NAMALWA (cell line): ENCODE results near the gene NCK2.

Experiments used
- DNase-seq: peaks from one replicate; pipeline ENCODE4 v3.0.0-alpha.2; 2015; ENCODE audit warnings: low spot score

NCK2 gene

GRCh38 chr2:105736145-105736544 lies 8.6 kb upstream of the NCK2 start:
- DNase-seq = no peak

GRCh38 chr2:105737980-105738657 lies 6.6 kb upstream of the NCK2 start:
- DNase-seq = no peak

DNA sequence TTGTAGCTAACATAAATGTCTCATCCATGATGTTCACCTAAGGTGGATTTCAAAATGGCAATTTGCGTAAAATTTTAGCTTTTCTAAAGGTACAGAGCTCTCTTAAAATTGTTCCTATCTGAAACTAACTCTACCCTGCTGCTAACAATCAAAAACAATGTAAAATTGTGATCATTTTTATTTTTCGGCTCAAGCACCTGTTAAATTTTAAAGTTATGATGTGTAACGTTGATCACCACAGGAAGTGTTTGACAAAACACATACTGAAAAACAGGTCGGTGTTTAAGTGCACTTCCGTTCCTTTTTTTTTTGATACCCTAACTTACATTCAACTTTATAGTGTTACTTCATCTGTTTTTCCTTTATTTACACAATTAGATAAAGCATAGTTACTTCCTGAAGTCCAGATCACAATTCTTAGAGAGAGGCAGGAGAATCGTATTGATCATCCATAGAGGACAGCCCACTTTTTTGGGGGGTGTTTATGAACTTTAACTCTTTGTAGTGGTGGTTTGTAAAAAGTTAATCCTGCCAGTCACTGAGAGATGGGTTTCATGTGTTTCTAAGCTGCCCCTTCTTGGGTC lies 6.0 kb upstream of the NCK2 start:
- DNase-seq = no peak

GRCh38 chr2:105739426-105739825 lies 5.3 kb upstream of the NCK2 start:
- no peak for DNase-seq

DNA sequence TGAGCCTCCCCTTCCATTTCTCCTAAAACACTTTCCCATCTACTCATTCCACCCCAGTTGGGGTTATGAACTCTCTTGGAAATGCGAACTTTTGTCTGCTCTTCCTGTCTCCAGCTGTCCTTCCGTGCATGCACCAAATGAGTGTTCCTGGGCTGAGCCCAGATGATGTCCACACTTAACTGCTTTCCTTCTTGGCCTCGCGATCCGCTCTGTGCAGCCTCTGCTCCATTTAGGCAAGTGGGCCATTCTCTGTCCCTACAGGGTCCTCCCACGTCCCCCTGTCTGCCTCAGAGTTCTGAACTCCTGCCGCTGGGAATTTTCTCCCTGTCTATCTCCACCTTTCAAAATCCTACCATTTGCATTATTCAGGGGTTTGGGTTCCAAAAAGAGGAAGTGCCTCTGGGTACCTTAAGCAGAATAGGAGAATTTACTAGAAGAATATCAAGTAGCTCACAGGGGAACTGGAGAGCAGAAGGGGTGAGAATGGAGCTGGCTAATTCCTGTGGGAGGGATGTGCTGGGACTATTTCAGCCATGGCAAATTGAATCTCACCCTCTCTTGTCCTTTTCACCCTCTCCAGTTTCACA lies 4.7 kb upstream of the NCK2 start:
- no peak for DNase-seq

- DNase-seq = no peak
These were observed 3.5 kb upstream of the NCK2 start for GRCh38 chr2:105741174-105741573.

GRCh38 chr2:105741617-105742016 lies 3.1 kb upstream of the NCK2 start:
- DNase-seq = no peak

- peak; percentile 67 for DNase-seq
These were observed 412 bp upstream of the NCK2 start for GRCh38 chr2:105744091-105744908.

- DNase-seq = peak; percentile 28
These were observed 1.7 kb downstream of the NCK2 start for GRCh38 chr2:105746177-105747080.

DNA sequence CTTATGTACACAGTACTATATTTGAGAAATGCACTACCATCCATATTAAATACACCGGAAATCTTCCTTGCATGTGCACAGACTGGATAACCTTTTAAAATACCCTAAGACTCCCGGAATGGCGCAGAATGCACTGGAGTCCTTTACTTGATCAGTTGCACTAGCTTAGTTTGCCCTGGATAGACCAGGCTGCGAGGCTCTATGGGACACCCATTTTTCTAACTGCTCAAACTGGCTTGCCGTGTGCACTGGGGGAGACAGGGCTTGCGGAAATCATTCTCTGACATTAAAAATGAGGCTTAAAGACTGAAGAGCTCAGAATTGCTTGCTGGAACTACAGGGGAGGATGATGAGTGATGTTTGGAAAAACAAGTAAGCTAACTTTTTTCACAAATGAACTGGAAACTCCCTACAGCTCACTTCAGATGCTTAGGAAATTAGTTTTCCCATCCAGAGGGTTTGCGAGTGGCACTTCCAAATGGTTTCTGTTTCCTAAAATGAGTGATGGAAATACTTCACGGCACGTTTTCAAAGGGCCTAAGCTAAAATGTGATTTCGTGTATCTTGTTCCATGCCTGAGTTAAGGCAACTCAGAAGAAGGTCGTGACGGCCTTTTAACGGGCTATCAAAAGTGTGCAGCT lies 2.7 kb downstream of the NCK2 start:
- DNase-seq = no peak

DNA sequence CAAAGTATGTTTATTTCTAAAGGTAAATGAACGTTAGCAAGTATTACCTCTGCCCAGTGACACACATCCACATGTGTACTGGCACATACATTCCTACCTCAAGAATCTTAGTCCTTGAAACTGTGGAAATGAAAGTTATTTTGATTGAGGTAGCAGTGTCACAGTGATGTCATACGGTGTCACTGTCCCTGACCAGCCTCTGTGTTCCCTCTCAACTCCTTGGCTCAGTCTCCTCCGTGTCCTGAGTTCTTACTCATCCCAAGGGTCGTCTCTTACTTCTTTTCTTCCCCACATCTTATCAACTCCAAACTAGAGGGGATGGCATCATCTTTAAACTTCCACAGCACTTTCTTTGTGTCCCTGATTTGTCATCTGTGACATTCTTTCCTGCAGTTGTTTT lies 3.3 kb downstream of the NCK2 start:
- DNase-seq = no peak

DNA sequence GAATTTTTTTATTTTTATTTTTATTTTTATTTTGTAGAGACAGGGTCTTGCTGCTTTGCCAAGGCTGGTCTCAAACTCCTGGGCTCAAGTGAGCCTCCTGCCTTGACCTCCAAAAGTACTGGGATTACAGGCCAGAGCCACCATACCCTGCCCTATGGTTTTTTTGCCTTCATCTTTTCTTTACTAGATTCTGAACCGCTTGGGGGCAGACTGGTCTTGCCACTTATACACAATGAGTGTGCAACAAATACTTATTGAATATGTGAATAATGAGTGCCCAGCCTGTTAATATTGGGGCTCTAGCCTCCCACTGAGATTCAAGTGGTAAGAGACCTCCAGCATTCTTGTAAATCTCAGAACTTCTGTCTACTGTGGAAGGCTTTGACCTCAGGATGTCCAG lies 3.9 kb downstream of the NCK2 start:
- no peak for DNase-seq

- DNase-seq = no peak
These were observed 5.1 kb downstream of the NCK2 start for GRCh38 chr2:105749583-105750400.

GRCh38 chr2:105750735-105751134 lies 6.0 kb downstream of the NCK2 start:
- no peak for DNase-seq

DNA sequence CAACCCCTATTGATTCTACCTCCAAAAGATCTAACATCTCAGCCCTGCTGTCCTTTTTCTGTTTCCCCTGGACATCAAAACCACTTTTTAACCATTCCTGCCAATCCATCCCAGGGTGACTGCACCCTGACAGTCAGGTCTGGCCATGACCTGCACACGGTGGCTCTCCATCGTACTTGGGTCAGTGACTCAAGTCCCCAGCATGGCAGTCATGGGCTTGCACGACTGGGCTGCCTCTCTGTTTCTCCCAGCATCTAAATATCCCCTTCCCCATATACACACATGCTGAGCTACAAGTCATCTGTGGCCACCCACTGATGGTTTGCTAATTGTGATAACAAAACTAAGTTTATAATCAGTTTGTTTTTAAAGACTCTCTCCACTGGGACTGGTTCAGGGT lies 6.6 kb downstream of the NCK2 start:
- DNase-seq = no peak

GRCh38 chr2:105752691-105753358 lies 8.1 kb downstream of the NCK2 start:
- no peak for DNase-seq

- no peak for DNase-seq
These were observed 8.7 kb downstream of the NCK2 start for GRCh38 chr2:105753380-105753779.

DNA sequence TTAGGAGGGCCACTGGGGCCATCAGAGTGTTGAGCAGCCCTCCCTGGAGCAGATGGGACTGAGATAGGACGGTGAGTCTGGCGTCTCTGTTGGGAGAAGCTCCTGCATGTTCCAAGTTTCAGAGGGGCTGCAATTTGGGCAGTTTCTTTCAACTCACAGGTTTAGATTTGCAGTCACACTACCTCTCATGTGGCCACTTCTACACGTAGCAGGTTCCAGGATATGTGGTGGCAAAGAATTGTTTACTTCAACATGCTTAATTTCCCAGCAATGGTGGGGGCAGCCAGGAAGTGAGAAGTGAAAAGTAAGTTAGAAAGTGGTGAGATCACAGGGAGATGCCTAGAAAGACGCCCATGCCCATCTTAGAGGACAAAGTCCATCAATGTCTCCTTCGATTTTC lies 9.3 kb downstream of the NCK2 start:
- no peak for DNase-seq

DNA sequence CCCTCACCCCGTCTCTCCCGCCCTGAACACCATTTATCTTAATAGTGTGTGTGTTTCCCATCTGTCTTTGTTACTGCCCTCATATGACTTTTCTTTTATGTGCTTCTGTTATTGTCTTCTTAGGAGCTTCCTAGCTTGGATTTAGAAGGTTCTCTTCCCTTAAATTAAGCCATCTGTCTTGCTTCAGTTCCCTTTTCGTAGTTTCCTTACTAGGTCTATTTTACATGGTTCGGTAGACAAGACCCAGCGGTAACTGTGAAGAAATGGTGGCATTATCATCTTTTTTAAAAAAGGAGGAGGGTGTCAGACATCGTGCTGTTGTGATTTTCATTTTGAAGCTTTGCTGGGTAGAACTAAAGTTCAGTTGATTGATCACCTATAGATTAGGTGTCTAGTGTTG lies 10.3 kb downstream of the NCK2 start:
- no peak for DNase-seq

DNA sequence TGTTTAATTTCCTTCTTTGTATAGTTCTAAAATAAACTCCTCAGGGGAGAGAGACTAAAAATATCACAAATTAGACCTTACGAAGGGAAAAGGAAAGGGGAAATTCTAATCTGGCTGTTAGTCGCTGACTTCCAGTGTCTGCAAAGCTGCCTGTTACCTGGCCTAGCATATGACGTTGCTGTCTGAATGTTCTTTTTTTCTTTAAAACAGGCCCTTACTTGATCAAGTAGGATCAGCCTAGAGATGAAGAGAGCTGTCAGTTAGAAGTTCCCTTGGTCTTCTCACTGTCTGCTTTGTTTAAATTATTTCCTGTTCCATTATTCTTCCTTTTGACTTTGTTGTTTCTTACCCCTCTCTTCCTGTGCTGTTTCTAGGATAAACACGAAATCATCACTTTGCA lies 11.2 kb downstream of the NCK2 start:
- DNase-seq = no peak
